Hepatocyte (in vitro differentiated cells): Measurements from ENCODE around the gene SLC25A34. TPM values are rescaled to one million over a fixed set of nuclear protein-coding genes. Genes with fewer than 3 reads are reported as not detected.

Source experiments
- DNase-seq: peaks from one replicate; pipeline ENCODE4 v3.0.0-alpha.2; 2016; ENCODE audit warnings: low spot score
- H2AFZ ChIP-seq: fragments of 200-600 bp; sonication (generic); 2 replicates; pipeline ENCODE4 v1.6.0; 2016; ENCODE audit warnings: antibody characterized with exemption, mild to moderate bottlenecking
- H3K27ac ChIP-seq: fragments of 200-600 bp; sonication (generic); 2 replicates; pipeline ENCODE4 v1.5.1; 2016; ENCODE audit warnings: mild to moderate bottlenecking
- H3K27me3 ChIP-seq: fragments of 200-600 bp; sonication (generic); 2 replicates; pipeline ENCODE4 v1.6.1; 2016
- H3K36me3 ChIP-seq: fragments of 200-600 bp; sonication (generic); replicated peaks from 2 replicates; pipeline ENCODE4 v1.5.1; 2016; ENCODE audit warnings: low read depth; ENCODE audit not compliant: insufficient read depth
- H3K4me1 ChIP-seq: fragments of 200-600 bp; sonication (generic); 2 replicates; pipeline ENCODE4 v1.5.1; 2016; ENCODE audit warnings: mild to moderate bottlenecking, moderate library complexity; ENCODE audit not compliant: insufficient read depth
- H3K4me2 ChIP-seq: fragments of 200-600 bp; sonication (generic); 2 replicates; pipeline ENCODE4 v1.6.0; 2016
- H3K4me3 ChIP-seq: fragments of 200-600 bp; sonication (generic); 2 replicates; pipeline ENCODE4 v1.5.1; 2016; ENCODE audit warnings: mild to moderate bottlenecking
- H3K79me2 ChIP-seq: fragments of 200-600 bp; sonication (generic); 2 replicates; pipeline ENCODE4 v1.6.0; 2017; ENCODE audit warnings: mild to moderate bottlenecking
- H3K9me2 ChIP-seq: fragments of 200-600 bp; sonication (generic); replicated peaks from 2 replicates; pipeline ENCODE4 v1.6.0; 2017; ENCODE audit warnings: mild to moderate bottlenecking; ENCODE audit not compliant: insufficient read depth
- H3K9me3 ChIP-seq: fragments of 200-600 bp; sonication (generic); 2 replicates; pipeline ENCODE4 v1.5.1; 2016; ENCODE audit warnings: low read depth, mild to moderate bottlenecking
- H4K20me1 ChIP-seq: fragments of 200-600 bp; sonication (generic); 2 replicates; pipeline ENCODE4 v1.6.0; 2016; ENCODE audit warnings: mild to moderate bottlenecking; ENCODE audit not compliant: insufficient read depth, poor library complexity, severe bottlenecking
- CTCF ChIP-seq: fragments of 200-600 bp; sonication (generic); IDR thresholded peaks from 2 replicates; pipeline ENCODE4 v1.5.1; 2016; ENCODE audit warnings: antibody characterized with exemption, mild to moderate bottlenecking; ENCODE audit not compliant: poor library complexity
- EZH2 ChIP-seq: fragments of 200-600 bp; sonication (generic); IDR thresholded peaks from 2 replicates; pipeline ENCODE4 v1.6.1; 2016; ENCODE audit warnings: antibody characterized with exemption, mild to moderate bottlenecking, borderline replicate concordance
- EZH2phosphoT487 ChIP-seq: fragments of 200-600 bp; sonication (generic); IDR thresholded peaks from one replicate; pipeline ENCODE4 v1.6.1; 2018; ENCODE audit warnings: antibody characterized with exemption, mild to moderate bottlenecking, low read depth, moderate library complexity; ENCODE audit not compliant: unreplicated experiment, severe bottlenecking
- WGBS: methylation state at CpG from one replicate; pipeline ENCODE4 v1.1.6; 2016; ENCODE audit warnings: low lambda C conversion rate; ENCODE audit errors: missing lambda C conversion rate; 5-methylcytosine and 5-hydroxymethylcytosine counted together
- polyA plus RNA-seq: library from polyadenylated mRNA; unstranded; fragments of >200 nt; fragmentation: Nextera tagmentation; extraction: Ambion mirVana; gene quantifications from 2 replicates; pipeline ENCODE4 v1.2.1, GENCODE V29; 2016
- total RNA-seq: library from RNA; depleted of rRNA; stranded (reverse); fragments of >200 nt; gene quantifications from 2 replicates; pipeline ENCODE4 v1.2.3, GENCODE V29; 2014

Gene SLC25A34
- total and polyA plus RNA-seq, 2 experiments from 2014 or later, result 0.71 to 0.87 TPM

- Histone ChIP-seq H3K36me3 (no peaks in the 10 kb centered on the region), H3K4me2 (peak within 1 kb of the TSS; percentile 87), H2AFZ (peak within 1 kb of the TSS; percentile 51), H3K9me3 (no peaks in the 10 kb centered on the region), H3K4me1 (peaks cover 42% of the 10 kb centered on the region), H3K27ac (peak within 1 kb of the TSS; percentile 95), H4K20me1 (peaks cover 24% of the 10 kb centered on the region), H3K9me2 (no peaks in the 10 kb centered on the region), H3K4me3 (peak within 1 kb of the TSS; percentile 98), H3K79me2 (peaks cover 51% of the 10 kb centered on the region), H3K27me3 (no peaks in the 10 kb centered on the region)
- WGBS, result 0% methylated on average over 3 of the region's 58 CpGs
- TF ChIP-seq EZH2 (no peak), CTCF (no peak), EZH2phosphoT487 (no peak)
- DNase-seq, result peak; percentile 86
These were observed 22.4 kb downstream of the SLC25A34 start, which contains the start of gene FBLIM1 for GRCh38 chr1:15758343-15758931. Gene FBLIM1 (plus strand): TSS chr1:15758795. CDS start chr1:15764984, 6,189 bp downstream.

GRCh38 chr1:15758953-15759661 is 23.0 kb downstream of the SLC25A34 start:
- Histone ChIP-seq H4K20me1 (peaks cover 30% of the 10 kb centered on the region), H3K36me3 (no peaks in the 10 kb centered on the region), H3K4me1 (peaks cover 49% of the 10 kb centered on the region), H3K4me3 (peak overlapping the region; percentile 98), H3K27me3 (no peaks in the 10 kb centered on the region), H3K9me3 (no peaks in the 10 kb centered on the region), H3K9me2 (no peaks in the 10 kb centered on the region), H2AFZ (peak overlapping the region; percentile 51), H3K27ac (peak overlapping the region; percentile 95), H3K4me2 (peak overlapping the region; percentile 87), H3K79me2 (peaks cover 58% of the 10 kb centered on the region)
- TF ChIP-seq EZH2phosphoT487 (no peak), CTCF (no peak), EZH2 (no peak)
- WGBS, result under 1% methylated on average over 45 of the region's 58 CpGs
- DNase-seq, result peak; percentile 43

GRCh38 chr1:15760520-15761211 is 24.6 kb downstream of the SLC25A34 start:
- TF ChIP-seq EZH2 (no peak), CTCF (no peak), EZH2phosphoT487 (no peak)
- peak overlapping the region; percentile 87 for H3K4me2 ChIP-seq
- no peaks in the 10 kb centered on the region for H3K36me3 ChIP-seq
- H3K9me2 ChIP-seq, result no peaks in the 10 kb centered on the region
- H3K9me3 ChIP-seq, result no peaks in the 10 kb centered on the region
- peak overlapping the region; percentile 34 for H3K4me3 ChIP-seq
- peaks cover 42% of the 10 kb centered on the region for H4K20me1 ChIP-seq
- peaks cover 56% of the 10 kb centered on the region for H3K4me1 ChIP-seq
- peak overlapping the region; percentile 95 for H3K27ac ChIP-seq
- no peak overlapping the region for H2AFZ ChIP-seq
- peaks cover 69% of the 10 kb centered on the region for H3K79me2 ChIP-seq
- no peaks in the 10 kb centered on the region for H3K27me3 ChIP-seq
- WGBS, result 17% methylated on average over 12 of the region's 12 CpGs
- DNase-seq, result peak; percentile 56
